H1 (cell line): ENCODE data around the gene TTC31.

ENCODE experiments used
- ASH2L ChIP-seq: fragments of 200-600, 300-600 bp; sonication (generic); IDR thresholded peaks from one replicate; pipeline ENCODE4 v1.7.1; 2017; ENCODE audit warnings: low read length
- CBX5 ChIP-seq: fragments of 300-800, 300-1000 bp; sonication (generic); IDR thresholded peaks from 2 replicates; pipeline ENCODE4 v1.7.1; 2016; ENCODE audit warnings: antibody characterized with exemption, low read length, low read depth
- CTCF ChIP-seq, 3 experiments: IDR thresholded peaks; 1 replicate in 2 of 3; 2 replicates in 1 of 3; pipeline versions ENCODE4 v1.5.1 to v1.6.1; 2011; ENCODE audit warnings: low read length in 3 of 3, mild to moderate bottlenecking in 3 of 3, inconsistent platforms in 2 of 3, low read depth in 1 of 3, moderate library complexity in 1 of 3; ENCODE audit not compliant: insufficient read depth in 1 of 3; ENCODE audit errors: control extremely low read depth in 1 of 3
- EGR1 ChIP-seq: IDR thresholded peaks from 2 replicates; pipeline ENCODE4 v1.6.1; 2011; ENCODE audit warnings: low read depth, low read length, borderline replicate concordance
- EP300 ChIP-seq, 2 experiments: IDR thresholded peaks; 1 replicate in 1 of 2; 2 replicates in 1 of 2; pipeline ENCODE4 v1.6.1; 2011 to 2012; ENCODE audit warnings: low read depth in 2 of 2, low read length in 2 of 2, mild to moderate bottlenecking in 2 of 2, borderline replicate concordance in 1 of 2, inconsistent platforms in 1 of 2, moderate library complexity in 1 of 2
- EZH2 ChIP-seq: fragments of 200-600 bp; sonication (generic); IDR thresholded peaks from 2 replicates; pipeline ENCODE4 v1.7.1; 2012; ENCODE audit warnings: low read depth, mild to moderate bottlenecking, moderate library complexity, low read length, inconsistent platforms; ENCODE audit not compliant: severe bottlenecking
- GTF2F1 ChIP-seq: IDR thresholded peaks from 2 replicates; pipeline ENCODE4 v1.6.1; 2012; ENCODE audit warnings: low read depth, low read length, improper control_type of control experiment, borderline replicate concordance
- POLR2A ChIP-seq, 2 experiments: IDR thresholded peaks; 1 replicate in 1 of 2; 2 replicates in 1 of 2; pipeline ENCODE4 v1.6.1; 2011; ENCODE audit warnings: low read depth in 2 of 2, low read length in 2 of 2, mild to moderate bottlenecking in 2 of 2; ENCODE audit errors: control extremely low read depth in 1 of 2
- RAD21 ChIP-seq, 2 experiments: IDR thresholded peaks in 1 of 2; conservative IDR thresholded peaks in 1 of 2; 2 replicates each; pipeline ENCODE4 v1.6.1; 2011; ENCODE audit warnings: low read depth in 2 of 2, low read length in 2 of 2, improper control_type of control experiment in 1 of 2, inconsistent platforms in 1 of 2, mild to moderate bottlenecking in 1 of 2, moderate library complexity in 1 of 2
- TF ChIP-seq, protein P1 (sequence below): IDR thresholded peaks from 2 replicates; pipeline ENCODE4 v1.6.1; 2012; ENCODE audit warnings: low read length, inconsistent platforms

- no peak for TF ChIP-seq CTCF (IDR thresholded peaks at IDR 0.05; ENCODE audit: control extremely low read depth in 1 of 3, insufficient read depth in 1 of 3, low read depth in 1 of 3, low read length in 3 of 3)
- TF ChIP-seq ASH2L: no peak
- no peak for TF ChIP-seq EZH2
- TF ChIP-seq CBX5: no peak
- TF ChIP-seq POLR2A (IDR thresholded peaks at IDR 0.05; ENCODE audit: control extremely low read depth in 1 of 2, low read depth in 2 of 2, low read length in 2 of 2): no peak
- TF ChIP-seq RAD21 (IDR thresholded peaks at IDR 0.05 in 1 of 2, conservative IDR thresholded peaks at IDR 0.05 in 1 of 2; ENCODE audit: low read depth in 2 of 2, low read length in 2 of 2): no peak
- TF ChIP-seq GTF2F1: no peak
- TF ChIP-seq EGR1: no peak
- TF ChIP-seq EP300 (IDR thresholded peaks at IDR 0.05; ENCODE audit: borderline replicate concordance in 1 of 2, low read depth in 2 of 2, low read length in 2 of 2): no peak
- TF ChIP-seq, protein P1, sequence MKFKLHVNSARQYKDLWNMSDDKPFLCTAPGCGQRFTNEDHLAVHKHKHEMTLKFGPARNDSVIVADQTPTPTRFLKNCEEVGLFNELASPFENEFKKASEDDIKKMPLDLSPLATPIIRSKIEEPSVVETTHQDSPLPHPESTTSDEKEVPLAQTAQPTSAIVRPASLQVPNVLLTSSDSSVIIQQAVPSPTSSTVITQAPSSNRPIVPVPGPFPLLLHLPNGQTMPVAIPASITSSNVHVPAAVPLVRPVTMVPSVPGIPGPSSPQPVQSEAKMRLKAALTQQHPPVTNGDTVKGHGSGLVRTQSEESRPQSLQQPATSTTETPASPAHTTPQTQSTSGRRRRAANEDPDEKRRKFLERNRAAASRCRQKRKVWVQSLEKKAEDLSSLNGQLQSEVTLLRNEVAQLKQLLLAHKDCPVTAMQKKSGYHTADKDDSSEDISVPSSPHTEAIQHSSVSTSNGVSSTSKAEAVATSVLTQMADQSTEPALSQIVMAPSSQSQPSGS: no peak
Measured at GRCh38 chr2:74447230-74447999, 35.5 kb upstream of the TTC31 start.
